ENCODE measurements around the gene LEFTY2. TPM values are rescaled to one million over a fixed set of nuclear protein-coding genes. Genes with fewer than 3 reads are reported as not detected.

The LEFTY2 gene
- total and polyA plus RNA-seq, 9 of the 15 experiments (the other 6 are each of a cell fraction or from before 2014, with no cell fraction given), result 0.04 to 0.14 TPM; not detected in 7

DNA sequence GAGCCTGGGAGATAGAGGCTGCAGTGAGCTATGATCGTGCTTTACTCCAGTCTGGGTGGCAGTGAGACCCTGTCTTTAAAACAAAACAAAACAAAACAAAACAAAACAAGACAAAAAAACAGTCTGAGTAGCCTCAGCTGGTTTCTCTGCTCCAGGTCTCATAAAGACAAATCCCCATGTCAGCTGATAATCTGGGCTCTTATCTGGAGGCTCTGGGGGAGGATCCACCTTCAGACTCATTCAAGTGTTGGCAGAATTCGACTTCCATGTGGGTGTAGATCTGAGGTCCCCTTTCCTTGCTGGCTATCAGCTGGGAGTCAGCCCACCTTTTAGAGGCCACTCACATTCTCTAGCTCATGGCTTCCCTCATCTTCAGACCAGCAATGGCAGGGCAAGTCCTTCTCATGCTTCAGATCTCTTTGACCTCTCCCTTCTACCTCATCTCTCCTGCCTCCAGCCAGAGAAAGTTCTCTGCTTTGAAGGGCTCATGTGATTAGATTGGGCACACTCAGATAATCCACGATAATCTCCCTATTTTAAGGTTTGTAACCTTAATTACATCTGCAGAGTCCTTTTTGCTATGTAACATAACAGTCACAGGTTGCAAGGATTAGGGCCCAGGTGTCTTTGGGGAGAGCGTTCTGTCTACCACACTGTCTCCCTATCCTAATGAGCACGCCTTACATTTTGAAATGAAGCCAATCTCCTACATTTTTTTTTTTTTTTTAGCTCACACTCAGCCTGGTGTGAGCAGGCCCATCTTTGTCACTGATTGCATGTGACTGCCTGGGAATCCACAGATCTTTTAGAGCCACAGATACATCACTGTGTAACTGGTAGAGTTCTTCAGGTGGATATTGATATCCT, 9.5 kb downstream of the LEFTY2 start (continued):
- TF ChIP-seq, protein P1, sequence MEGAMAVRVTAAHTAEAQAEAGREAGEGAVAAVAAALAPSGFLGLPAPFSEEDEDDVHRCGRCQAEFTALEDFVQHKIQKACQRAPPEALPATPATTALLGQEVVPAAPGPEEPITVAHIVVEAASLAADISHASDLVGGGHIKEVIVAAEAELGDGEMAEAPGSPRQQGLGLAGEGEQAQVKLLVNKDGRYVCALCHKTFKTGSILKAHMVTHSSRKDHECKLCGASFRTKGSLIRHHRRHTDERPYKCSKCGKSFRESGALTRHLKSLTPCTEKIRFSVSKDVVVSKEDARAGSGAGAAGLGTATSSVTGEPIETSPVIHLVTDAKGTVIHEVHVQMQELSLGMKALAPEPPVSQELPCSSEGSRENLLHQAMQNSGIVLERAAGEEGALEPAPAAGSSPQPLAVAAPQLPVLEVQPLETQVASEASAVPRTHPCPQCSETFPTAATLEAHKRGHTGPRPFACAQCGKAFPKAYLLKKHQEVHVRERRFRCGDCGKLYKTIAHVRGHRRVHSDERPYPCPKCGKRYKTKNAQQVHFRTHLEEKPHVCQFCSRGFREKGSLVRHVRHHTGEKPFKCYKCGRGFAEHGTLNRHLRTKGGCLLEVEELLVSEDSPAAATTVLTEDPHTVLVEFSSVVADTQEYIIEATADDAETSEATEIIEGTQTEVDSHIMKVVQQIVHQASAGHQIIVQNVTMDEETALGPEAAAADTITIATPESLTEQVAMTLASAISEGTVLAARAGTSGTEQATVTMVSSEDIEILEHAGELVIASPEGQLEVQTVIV (CRISPR knock-in tag; IDR thresholded peaks at IDR 0.05; ENCODE audit: borderline replicate concordance), result no peak
- TF ChIP-seq SOX6 (IDR thresholded peaks at IDR 0.05) (peak; percentile 61; the same call in 1 of the 2 replicates), NONO (IDR thresholded peaks at IDR 0.05; ENCODE audit: low read depth in 2 of 2, low read length in 1 of 2) (no peak), NELFE (IDR thresholded peaks at IDR 0.05; ENCODE audit: insufficient read depth, insufficient read length) (no peak), DACH1 (IDR thresholded peaks at IDR 0.05; ENCODE audit: partially characterized antibody) (peak; percentile 83), CHD4 (IDR thresholded peaks at IDR 0.05; ENCODE audit: insufficient read depth, insufficient replicate concordance, low read depth, low read length, poor library complexity, severe bottlenecking) (no peak), KDM1A (IDR thresholded peaks at IDR 0.05) (peak; percentile 65 to 75; a peak in 3 of 4 replicates), RBFOX2 (IDR thresholded peaks at IDR 0.05; ENCODE audit: low read depth, low read length) (no peak), HDAC1 (IDR thresholded peaks at IDR 0.05) (peak in 1 of 2 experiments; percentile 67; a peak in 2 of 4 replicates), HMG20A (CRISPR knock-in tag; conservative IDR thresholded peaks at IDR 0.05) (no peak), DPF2 (IDR thresholded peaks at IDR 0.05) (peak; percentile 86), TAF7 (tag; IDR thresholded peaks at IDR 0.05) (no peak), ZNF232 (CRISPR knock-in tag; IDR thresholded peaks at IDR 0.05) (peak; percentile 22; the same call in 1 of the 2 replicates)
- TF ChIP-seq, protein P2, sequence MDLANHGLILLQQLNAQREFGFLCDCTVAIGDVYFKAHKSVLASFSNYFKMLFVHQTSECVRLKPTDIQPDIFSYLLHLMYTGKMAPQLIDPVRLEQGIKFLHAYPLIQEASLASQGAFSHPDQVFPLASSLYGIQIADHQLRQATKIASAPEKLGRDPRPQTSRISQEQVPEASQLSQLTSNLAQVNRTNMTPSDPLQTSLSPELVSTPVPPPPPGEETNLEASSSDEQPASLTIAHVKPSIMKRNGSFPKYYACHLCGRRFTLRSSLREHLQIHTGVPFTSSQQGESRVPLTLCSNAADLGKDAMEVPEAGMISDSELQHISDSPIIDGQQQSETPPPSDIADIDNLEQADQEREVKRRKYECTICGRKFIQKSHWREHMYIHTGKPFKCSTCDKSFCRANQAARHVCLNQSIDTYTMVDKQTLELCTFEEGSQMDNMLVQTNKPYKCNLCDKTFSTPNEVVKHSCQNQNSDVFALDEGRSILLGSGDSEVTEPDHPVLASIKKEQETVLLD (IDR thresholded peaks at IDR 0.05), result peak; percentile 58
- TF ChIP-seq, protein P3, sequence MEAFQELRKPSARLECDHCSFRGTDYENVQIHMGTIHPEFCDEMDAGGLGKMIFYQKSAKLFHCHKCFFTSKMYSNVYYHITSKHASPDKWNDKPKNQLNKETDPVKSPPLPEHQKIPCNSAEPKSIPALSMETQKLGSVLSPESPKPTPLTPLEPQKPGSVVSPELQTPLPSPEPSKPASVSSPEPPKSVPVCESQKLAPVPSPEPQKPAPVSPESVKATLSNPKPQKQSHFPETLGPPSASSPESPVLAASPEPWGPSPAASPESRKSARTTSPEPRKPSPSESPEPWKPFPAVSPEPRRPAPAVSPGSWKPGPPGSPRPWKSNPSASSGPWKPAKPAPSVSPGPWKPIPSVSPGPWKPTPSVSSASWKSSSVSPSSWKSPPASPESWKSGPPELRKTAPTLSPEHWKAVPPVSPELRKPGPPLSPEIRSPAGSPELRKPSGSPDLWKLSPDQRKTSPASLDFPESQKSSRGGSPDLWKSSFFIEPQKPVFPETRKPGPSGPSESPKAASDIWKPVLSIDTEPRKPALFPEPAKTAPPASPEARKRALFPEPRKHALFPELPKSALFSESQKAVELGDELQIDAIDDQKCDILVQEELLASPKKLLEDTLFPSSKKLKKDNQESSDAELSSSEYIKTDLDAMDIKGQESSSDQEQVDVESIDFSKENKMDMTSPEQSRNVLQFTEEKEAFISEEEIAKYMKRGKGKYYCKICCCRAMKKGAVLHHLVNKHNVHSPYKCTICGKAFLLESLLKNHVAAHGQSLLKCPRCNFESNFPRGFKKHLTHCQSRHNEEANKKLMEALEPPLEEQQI (IDR thresholded peaks at IDR 0.05), result 0 out of 2 replicates have a peak, but pooled peaks have one; percentile 16
- TF ChIP-seq, protein P4, sequence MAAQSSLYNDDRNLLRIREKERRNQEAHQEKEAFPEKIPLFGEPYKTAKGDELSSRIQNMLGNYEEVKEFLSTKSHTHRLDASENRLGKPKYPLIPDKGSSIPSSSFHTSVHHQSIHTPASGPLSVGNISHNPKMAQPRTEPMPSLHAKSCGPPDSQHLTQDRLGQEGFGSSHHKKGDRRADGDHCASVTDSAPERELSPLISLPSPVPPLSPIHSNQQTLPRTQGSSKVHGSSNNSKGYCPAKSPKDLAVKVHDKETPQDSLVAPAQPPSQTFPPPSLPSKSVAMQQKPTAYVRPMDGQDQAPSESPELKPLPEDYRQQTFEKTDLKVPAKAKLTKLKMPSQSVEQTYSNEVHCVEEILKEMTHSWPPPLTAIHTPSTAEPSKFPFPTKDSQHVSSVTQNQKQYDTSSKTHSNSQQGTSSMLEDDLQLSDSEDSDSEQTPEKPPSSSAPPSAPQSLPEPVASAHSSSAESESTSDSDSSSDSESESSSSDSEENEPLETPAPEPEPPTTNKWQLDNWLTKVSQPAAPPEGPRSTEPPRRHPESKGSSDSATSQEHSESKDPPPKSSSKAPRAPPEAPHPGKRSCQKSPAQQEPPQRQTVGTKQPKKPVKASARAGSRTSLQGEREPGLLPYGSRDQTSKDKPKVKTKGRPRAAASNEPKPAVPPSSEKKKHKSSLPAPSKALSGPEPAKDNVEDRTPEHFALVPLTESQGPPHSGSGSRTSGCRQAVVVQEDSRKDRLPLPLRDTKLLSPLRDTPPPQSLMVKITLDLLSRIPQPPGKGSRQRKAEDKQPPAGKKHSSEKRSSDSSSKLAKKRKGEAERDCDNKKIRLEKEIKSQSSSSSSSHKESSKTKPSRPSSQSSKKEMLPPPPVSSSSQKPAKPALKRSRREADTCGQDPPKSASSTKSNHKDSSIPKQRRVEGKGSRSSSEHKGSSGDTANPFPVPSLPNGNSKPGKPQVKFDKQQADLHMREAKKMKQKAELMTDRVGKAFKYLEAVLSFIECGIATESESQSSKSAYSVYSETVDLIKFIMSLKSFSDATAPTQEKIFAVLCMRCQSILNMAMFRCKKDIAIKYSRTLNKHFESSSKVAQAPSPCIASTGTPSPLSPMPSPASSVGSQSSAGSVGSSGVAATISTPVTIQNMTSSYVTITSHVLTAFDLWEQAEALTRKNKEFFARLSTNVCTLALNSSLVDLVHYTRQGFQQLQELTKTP (IDR thresholded peaks at IDR 0.05; ENCODE audit: low read depth in 1 of 2, partially characterized antibody in 2 of 2), result peak in 1 of 2 experiments; percentile 50
